Thoracic aorta (tissue), 2 donors: ENCODE results near the gene KNSTRN. TPM values are rescaled to one million over a fixed set of nuclear protein-coding genes. Genes with fewer than 3 reads are reported as not detected.

ENCODE experiments used
- ATAC-seq: fragments of 150-250 bp; one replicate; pipeline ENCODE4 v1.8.0; 2017; ENCODE audit warnings: low read depth; ENCODE audit not compliant: insufficient number of reproducible peaks, low FRiP score
- DNase-seq: peaks from one replicate; pipeline ENCODE4 v3.0.0-alpha.2; 2020; ENCODE audit warnings: low spot score
- H3K27ac ChIP-seq, 2 donors: fragments of 200-600 bp; sonication (generic); 1 replicate in 1 of 2; 2 replicates in 1 of 2; pipeline ENCODE4 v1.5.1; 2016; ENCODE audit warnings: mild to moderate bottlenecking in 2 of 2, moderate library complexity in 2 of 2
- H3K27me3 ChIP-seq: fragments of 200-600 bp; sonication (generic); replicated peaks from 2 replicates; pipeline ENCODE4 v1.6.0; 2016; ENCODE audit warnings: mild to moderate bottlenecking; ENCODE audit not compliant: insufficient read depth
- H3K36me3 ChIP-seq: fragments of 200-600 bp; sonication (generic); one replicate; pipeline ENCODE4 v1.5.1; 2016
- H3K4me1 ChIP-seq, 2 donors: fragments of 200-600 bp; sonication (generic); 1 replicate in 1 of 2; 2 replicates in 1 of 2; pipeline versions ENCODE4 v1.5.1 to v1.6.0; 2016; ENCODE audit warnings: low read depth in 2 of 2, mild to moderate bottlenecking in 1 of 2; ENCODE audit not compliant: control insufficient read depth in 1 of 2
- H3K4me3 ChIP-seq: fragments of 200-600 bp; sonication (generic); 2 replicates; pipeline ENCODE4 v1.5.1; 2016; ENCODE audit warnings: mild to moderate bottlenecking
- H3K9me3 ChIP-seq: fragments of 200-600 bp; sonication (generic); 2 replicates; pipeline ENCODE4 v1.5.1; 2016
- CTCF ChIP-seq: fragments of 200-600 bp; sonication (generic); IDR thresholded peaks from one replicate; pipeline ENCODE4 v1.5.1; 2019; ENCODE audit warnings: antibody characterized with exemption
- total RNA-seq, 2 donors: library from RNA; depleted of rRNA; stranded (reverse); fragments of >200 nt; gene quantifications; one replicate each; pipeline versions ENCODE4 v1.1.0 to v1.2.3, GENCODE V29; 2016

The KNSTRN gene
- total RNA-seq, 2 donors from 2014 or later, result 4.5 to 5.8 TPM

GRCh38 chr15:40357723-40358470 lies 24.6 kb upstream of the KNSTRN start, which contains the start of gene DISP2:
DISP2 (plus strand) TSS chr15:40358219; CDS start chr15:40358322, 103 bp downstream.
- Histone ChIP-seq H3K4me3 (peak within 1 kb of the TSS; percentile 74), H3K4me1 (peaks cover 8 to 9% of the 10 kb centered on the region in 2 donors), H3K27me3 (no peaks in the 10 kb centered on the region), H3K9me3 (no peaks in the 10 kb centered on the region), H3K27ac (no peak within 1 kb of the TSS), H3K36me3 (no peaks in the 10 kb centered on the region)
- peak; percentile 36 for DNase-seq
- TF ChIP-seq CTCF, result no peak
- ATAC-seq, result peak; percentile 67

- DNase-seq (no peak), ATAC-seq (no peak)
- no peaks in the 10 kb centered on the region for H3K36me3 ChIP-seq
- peaks cover 8 to 9% of the 10 kb centered on the region in 2 donors for H3K4me1 ChIP-seq
- no peak for TF ChIP-seq CTCF
- no peaks in the 10 kb centered on the region for H3K27me3 ChIP-seq
- H3K27ac ChIP-seq, result no peak overlapping the region
- H3K9me3 ChIP-seq, result no peaks in the 10 kb centered on the region
- H3K4me3 ChIP-seq, result peak overlapping the region; percentile 74
Measured at GRCh38 chr15:40358471-40359353, 23.8 kb upstream of the KNSTRN start.

- Histone ChIP-seq H3K4me1 (peaks cover 8 to 9% of the 10 kb centered on the region in 2 donors), H3K4me3 (no peak overlapping the region), H3K27me3 (no peaks in the 10 kb centered on the region), H3K9me3 (no peaks in the 10 kb centered on the region), H3K27ac (no peak overlapping the region), H3K36me3 (no peaks in the 10 kb centered on the region)
- ATAC-seq, result no peak
- TF ChIP-seq CTCF, result no peak
- DNase-seq, result no peak
Measured at GRCh38 chr15:40360015-40360414, 22.5 kb upstream of the KNSTRN start.

GRCh38 chr15:40361640-40362039 lies 20.9 kb upstream of the KNSTRN start:
- no peak for TF ChIP-seq CTCF
- DNase-seq, result no peak
- Histone ChIP-seq H3K27ac (no peak overlapping the region), H3K36me3 (no peaks in the 10 kb centered on the region), H3K4me1 (peaks cover 9 to 19% of the 10 kb centered on the region in 2 donors), H3K27me3 (no peaks in the 10 kb centered on the region), H3K4me3 (no peak overlapping the region), H3K9me3 (no peaks in the 10 kb centered on the region)
- ATAC-seq, result no peak

GRCh38 chr15:40363611-40364010 lies 18.9 kb upstream of the KNSTRN start:
- H3K9me3 ChIP-seq, result no peaks in the 10 kb centered on the region
- no peak for TF ChIP-seq CTCF

More at GRCh38 chr15:40363611-40364010, 18.9 kb upstream of the KNSTRN start:
- no peak overlapping the region for H3K27ac ChIP-seq
- H3K4me1 ChIP-seq, result peaks cover 6 to 31% of the 10 kb centered on the region in 2 donors
- H3K4me3 ChIP-seq, result no peak overlapping the region
- no peaks in the 10 kb centered on the region for H3K27me3 ChIP-seq
- DNase-seq (no peak), ATAC-seq (no peak)
- H3K36me3 ChIP-seq, result no peaks in the 10 kb centered on the region
